Measurements from ENCODE around the gene FRG2C.
"Not testable (repeated sequence)": the region's sequence is repeated elsewhere in the genome, so short reads cannot be mapped to it uniquely, and the experiment has no call there.

The FRG2C gene

GRCh38 chr3:75664028-75664427, at the start of gene FRG2C:
Gene FRG2C (plus strand): TSS chr3:75664328. CDS start chr3:75664380, 52 bp downstream.
- not testable (repeated sequence) for DNase-seq

DNA sequence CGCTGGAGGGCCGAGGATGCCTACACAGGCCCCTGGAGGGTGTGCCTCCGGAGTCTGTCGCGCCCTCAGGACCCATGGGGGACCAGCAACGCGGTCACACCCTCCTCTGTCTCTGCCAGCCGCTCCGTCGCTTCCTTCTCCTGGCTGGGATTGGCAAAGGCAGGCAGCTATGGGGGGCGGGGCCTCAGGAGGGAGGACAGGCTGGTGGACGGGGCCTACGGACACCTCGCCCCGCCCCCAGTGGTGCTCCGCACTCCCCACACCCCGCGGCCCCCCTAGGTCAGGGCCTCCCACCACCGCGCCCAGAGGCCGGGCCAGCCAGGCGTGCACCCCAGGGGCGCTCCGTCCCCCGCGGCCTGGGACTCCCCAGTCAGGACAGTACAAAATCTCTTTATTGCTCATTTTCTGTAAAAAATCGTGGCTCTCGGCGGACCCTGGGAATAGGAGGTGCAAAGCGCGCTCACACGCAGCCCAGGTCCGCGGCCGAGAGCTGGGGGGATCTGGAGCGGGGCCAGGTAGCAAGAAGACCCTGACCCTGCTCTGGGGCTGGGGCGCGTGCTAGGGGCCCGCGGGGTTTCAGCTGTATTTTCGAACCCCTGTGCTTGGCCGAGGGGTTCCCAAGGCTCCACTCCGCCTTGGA, 45.3 kb upstream of the FRG2C start:
- DNase-seq: not testable (repeated sequence)

DNA sequence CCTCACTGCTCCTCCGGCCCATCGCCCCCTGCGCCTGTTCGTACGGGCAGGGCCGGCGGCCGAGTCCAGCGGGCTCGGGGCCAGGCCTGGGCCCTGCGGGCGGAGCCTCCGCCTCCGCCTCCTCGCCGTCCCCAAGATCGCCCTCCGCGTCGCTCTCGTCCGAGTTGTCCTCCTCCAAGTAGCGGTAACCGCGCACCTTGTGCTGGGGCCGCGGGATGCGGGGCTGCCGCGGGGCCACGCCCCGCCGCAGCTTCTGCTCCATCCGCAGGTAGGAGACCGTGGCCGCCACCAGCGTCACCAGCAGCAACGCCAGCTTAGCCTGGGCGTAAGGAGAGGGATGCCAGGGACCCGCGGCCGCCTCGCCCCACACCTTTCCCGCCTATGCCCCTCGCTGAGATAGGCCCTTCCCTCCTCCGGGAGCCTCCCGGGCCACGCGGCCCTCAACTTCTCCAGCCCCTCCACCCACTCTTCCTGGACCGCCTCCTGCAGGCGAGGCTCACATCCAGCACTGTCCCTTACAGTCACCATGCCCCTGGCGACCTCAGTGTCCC, 44.6 kb upstream of the FRG2C start:
- not testable (repeated sequence) for DNase-seq

DNA sequence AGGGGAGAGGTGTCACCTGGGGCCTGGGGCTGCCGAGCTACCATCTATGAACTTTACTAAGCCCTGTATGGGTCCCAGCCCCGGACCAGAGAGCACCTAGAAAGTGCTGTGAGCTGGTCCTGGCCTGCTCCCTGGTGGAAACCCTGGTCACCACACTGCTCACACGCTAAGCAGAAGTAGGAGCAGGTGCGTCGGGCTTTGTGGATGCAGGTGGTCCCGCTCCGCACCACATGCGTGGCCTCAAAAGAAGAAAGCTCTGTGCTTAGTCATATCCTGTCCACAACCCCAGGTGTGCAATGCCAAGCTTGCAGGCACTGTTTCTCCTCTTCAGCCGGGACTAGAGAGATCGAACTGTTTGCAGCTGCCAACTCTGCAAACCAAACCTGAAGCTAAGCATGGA, 42.4 kb upstream of the FRG2C start:
- DNase-seq: not testable (repeated sequence)

GRCh38 chr3:75623656-75624055, 40.5 kb upstream of the FRG2C start:
- DNase-seq: not testable (repeated sequence)

DNA sequence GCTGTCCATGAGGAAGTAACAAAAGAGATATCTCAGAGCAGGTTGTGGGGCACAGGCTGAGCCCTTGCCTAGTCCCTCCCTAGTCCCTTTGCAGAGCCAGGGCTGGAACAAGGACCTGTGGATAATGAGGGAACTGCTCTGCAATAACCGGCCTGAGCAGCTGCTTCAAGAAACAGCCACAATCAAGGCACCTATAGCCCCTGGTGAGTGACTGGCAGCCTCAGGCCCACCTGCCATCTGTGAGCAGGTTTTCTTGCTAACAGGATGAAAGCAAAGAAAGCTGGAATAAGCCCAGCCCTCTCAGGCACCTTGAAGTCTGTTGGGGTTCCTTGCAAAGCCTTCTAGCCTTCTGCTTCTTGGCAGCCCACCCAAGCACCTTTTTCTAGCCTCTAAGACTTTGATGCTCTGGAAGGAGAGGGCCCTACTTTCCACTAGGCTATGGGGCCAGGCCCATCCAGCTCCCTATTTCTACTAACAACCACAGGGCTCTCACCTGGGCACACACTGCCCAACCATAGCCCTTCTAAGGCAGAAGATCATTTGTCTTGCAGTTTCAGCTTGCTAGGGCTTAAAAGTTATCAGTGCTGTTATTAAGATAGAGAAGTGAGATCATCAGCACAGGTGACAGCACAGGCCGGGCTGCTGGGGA, 33.1 kb upstream of the FRG2C start:
- not testable (repeated sequence) for DNase-seq

- no peak for DNase-seq
These were observed 32.6 kb upstream of the FRG2C start for GRCh38 chr3:75631541-75631940.

DNA sequence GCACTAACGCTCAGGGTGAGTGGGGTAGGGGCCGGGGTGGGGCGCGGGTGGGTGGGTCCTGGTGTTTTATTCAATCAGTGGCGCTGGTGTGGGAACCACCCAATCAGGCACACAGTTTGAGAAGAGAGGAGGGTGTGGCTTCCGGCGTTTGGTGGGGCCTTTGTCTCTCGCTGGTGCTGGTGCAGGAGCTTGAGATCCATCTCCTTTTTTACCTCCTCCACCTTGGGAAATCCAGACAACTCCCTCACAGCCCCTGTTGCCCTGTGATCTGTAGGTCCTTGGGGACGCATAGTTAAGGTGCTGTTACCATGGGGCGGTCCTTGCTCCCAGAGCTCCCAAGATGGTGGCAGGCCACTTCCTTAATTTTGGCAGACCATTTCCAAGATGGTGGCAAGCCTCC, 25.2 kb upstream of the FRG2C start:
- DNase-seq: not testable (repeated sequence)

GRCh38 chr3:75641107-75641517, 23.0 kb upstream of the FRG2C start:
- DNase-seq: not testable (repeated sequence)

- not testable (repeated sequence) for DNase-seq
These were observed 20.9 kb upstream of the FRG2C start for GRCh38 chr3:75643031-75643800.

DNA sequence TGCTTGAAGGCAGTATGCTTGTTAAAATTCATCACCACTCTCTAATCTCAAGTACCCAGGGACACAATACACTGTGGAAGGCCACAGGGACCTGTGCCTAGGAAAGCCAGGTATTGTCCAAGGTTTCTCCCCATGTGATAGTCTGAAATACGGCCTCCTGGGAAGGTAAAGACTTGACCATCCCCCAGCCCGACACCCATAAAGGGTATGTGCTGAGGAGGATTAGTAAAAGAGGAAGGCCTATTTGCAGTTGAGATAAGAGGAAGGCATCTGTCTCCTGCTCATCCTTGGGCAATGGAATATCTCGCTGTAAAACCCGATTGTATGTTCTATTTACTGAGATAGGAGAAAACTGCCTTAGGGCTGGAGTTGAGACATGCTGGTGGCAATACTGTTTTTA, 18.6 kb upstream of the FRG2C start:
- not testable (repeated sequence) for DNase-seq

- DNase-seq: no peak
These were observed 13.9 kb upstream of the FRG2C start for GRCh38 chr3:75650191-75650590.

GRCh38 chr3:75655101-75655904, 8.8 kb upstream of the FRG2C start:
- not testable (repeated sequence) for DNase-seq

DNA sequence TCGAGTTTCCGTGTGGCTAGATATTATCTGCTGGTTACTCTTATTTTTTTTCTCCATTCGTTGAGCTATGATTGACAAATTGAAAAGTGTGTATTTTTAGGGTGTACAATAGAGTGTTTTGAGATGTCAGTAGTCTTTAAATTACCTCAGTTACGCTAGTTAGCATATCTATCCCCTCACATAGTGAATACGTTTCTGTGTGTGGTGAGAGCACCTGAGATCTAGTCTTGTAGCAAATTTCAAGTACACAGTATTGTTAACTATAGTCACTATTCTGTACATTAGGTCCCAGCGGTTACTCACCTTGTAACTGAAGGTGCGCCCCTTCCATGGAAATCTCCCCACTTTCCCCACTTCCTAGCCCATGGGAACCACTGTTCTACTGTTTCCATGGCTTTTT, 8.2 kb upstream of the FRG2C start:
- not testable (repeated sequence) for DNase-seq

GRCh38 chr3:75658411-75659107, 5.6 kb upstream of the FRG2C start:
- DNase-seq: not testable (repeated sequence)

GRCh38 chr3:75659108-75659433, 5.1 kb upstream of the FRG2C start:
- DNase-seq: not testable (repeated sequence)

DNA sequence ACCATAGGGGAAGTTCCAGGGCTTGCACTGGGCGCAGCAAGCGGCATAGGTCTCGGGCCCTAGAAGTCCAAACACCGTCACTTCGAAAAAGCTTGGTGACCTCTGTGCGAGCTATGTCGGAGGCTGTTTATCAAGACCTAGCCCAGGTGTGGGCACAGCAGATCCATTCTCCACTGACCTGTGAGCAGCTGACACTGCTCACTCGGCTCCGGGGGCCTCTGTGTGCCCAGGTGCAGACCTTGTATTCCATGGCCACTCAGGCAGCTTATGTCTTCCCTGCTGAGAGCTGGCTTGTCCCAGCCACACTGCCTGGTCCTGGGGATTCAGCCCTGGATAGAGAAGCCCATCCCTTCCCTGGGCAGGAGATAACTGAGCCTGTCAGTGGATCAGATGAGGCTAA, 1.5 kb downstream of the FRG2C start:
- not testable (repeated sequence) for DNase-seq

GRCh38 chr3:75667757-75668701, 3.9 kb downstream of the FRG2C start:
- DNase-seq: not testable (repeated sequence)

DNA sequence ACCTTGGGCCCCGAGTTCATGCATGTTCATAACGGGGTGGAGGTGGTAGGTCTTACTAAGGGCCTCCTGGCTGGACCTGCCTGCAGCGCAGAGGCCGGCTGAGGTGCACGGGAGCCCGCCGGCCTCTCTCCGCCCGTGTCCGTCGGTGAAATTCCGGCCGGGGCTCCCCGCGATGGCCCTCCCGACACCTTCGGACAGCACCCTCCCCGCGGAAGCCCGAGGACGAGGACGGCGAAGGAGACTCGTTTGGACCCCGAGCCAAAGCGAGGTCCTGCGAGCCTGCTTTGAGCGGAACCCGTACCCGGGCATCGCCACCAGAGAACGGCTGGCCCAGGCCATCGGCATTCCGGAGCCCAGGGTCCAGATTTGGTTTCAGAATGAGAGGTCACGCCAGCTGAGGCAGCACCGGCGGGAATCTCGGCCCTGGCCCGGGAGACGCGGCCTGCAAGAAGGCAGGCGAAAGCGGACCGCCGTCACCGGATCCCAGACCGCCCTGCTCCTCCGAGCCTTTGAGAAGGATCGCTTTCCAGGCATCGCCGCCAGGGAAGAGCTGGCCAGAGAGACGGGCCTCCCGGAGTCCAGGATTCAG, 4.7 kb downstream of the FRG2C start:
- DNase-seq: not testable (repeated sequence)

Data from NK-92 treated with Interleukin-12 subunit alpha and Interleukin-12 subunit beta, amount 100 ng/mL, for 24 hours (cell line).